CMK (cell line): Measurements from ENCODE around the gene PTPRC.
A peak's percentile ranks its signal among the peaks of the same experiment; 100 is the strongest.

Experiments
- DNase-seq: peaks from one replicate; pipeline ENCODE4 v3.0.0-alpha.2; 2010; ENCODE audit warnings: low read depth

The PTPRC gene

GRCh38 chr1:198761859-198762616, 123.2 kb downstream of the PTPRC start:
- DNase-seq = no peak

- no peak for DNase-seq
These were observed 124.5 kb downstream of the PTPRC start for GRCh38 chr1:198763298-198763714.

- no peak for DNase-seq
These were observed 125.9 kb downstream of the PTPRC start for GRCh38 chr1:198764748-198765147.

- DNase-seq = no peak
These were observed 126.6 kb downstream of the PTPRC start for GRCh38 chr1:198765416-198765815.

GRCh38 chr1:198771563-198772153, 132.8 kb downstream of the PTPRC start:
- DNase-seq = no peak

- no peak for DNase-seq
These were observed 133.8 kb downstream of the PTPRC start for GRCh38 chr1:198772626-198773025.

- DNase-seq = no peak
These were observed 134.2 kb downstream of the PTPRC start for GRCh38 chr1:198773030-198773429.

GRCh38 chr1:198773523-198773922, 134.7 kb downstream of the PTPRC start:
- DNase-seq = no peak

- DNase-seq = no peak
These were observed 135.6 kb downstream of the PTPRC start for GRCh38 chr1:198774421-198774820.

- DNase-seq = no peak
These were observed 136.8 kb downstream of the PTPRC start for GRCh38 chr1:198775606-198776005.

- DNase-seq = peak; percentile 44
These were observed 137.8 kb downstream of the PTPRC start for GRCh38 chr1:198776602-198777029.

GRCh38 chr1:198778049-198778448, 139.2 kb downstream of the PTPRC start:
- no peak for DNase-seq

- DNase-seq = no peak
These were observed 141.5 kb downstream of the PTPRC start for GRCh38 chr1:198780376-198780775.

- no peak for DNase-seq
These were observed 149.8 kb downstream of the PTPRC start for GRCh38 chr1:198788561-198789064.

- no peak for DNase-seq
These were observed 154.9 kb downstream of the PTPRC start for GRCh38 chr1:198793714-198794113.

GRCh38 chr1:198794498-198794897, 155.7 kb downstream of the PTPRC start:
- no peak for DNase-seq

- DNase-seq = no peak
These were observed 158.8 kb downstream of the PTPRC start for GRCh38 chr1:198797656-198798055.

- DNase-seq = no peak
These were observed 160.1 kb downstream of the PTPRC start for GRCh38 chr1:198798923-198799386.

- DNase-seq = no peak
These were observed 166.8 kb downstream of the PTPRC start for GRCh38 chr1:198805498-198806151.

GRCh38 chr1:198806861-198807260, 168.0 kb downstream of the PTPRC start:
- no peak for DNase-seq
